Psoas muscle (tissue), 8 donors: Measurements from ENCODE around the gene REC8. TPM values are rescaled to one million over a fixed set of nuclear protein-coding genes. Genes with fewer than 3 reads are reported as not detected.
A peak's percentile ranks its signal among the peaks of the same experiment; 100 is the strongest.

Source experiments
- ATAC-seq, 4 donors: fragments of 200-7000 bp; cut with Tn5 transposase; one replicate each; pipeline ENCODE4 v1.9.1; 2020; ENCODE audit warnings: moderate library complexity in 3 of 4, mild to moderate bottlenecking in 2 of 4
- DNase-seq, 2 donors: peaks; one replicate each; pipeline ENCODE4 v3.0.0-alpha.2; 2020
- H3K27ac ChIP-seq: fragments of 200-600 bp; one replicate; pipeline ENCODE4 v1.8.0; 2022
- H3K27me3 ChIP-seq, 3 donors: fragments of 200-600 bp in 1 of 3; one replicate each; pipeline versions ENCODE4 v1.6.1 to v1.8.0; 2013 to 2022; ENCODE audit warnings: low read length in 2 of 3, mild to moderate bottlenecking in 2 of 3, moderate library complexity in 1 of 3; ENCODE audit not compliant: insufficient read depth in 3 of 3
- H3K36me3 ChIP-seq, 2 donors: fragments of 200-600 bp in 1 of 2; one replicate each; pipeline versions ENCODE4 v1.6.1 to v1.8.0; 2013 to 2022; ENCODE audit warnings: low read depth in 1 of 2, mild to moderate bottlenecking in 1 of 2, moderate library complexity in 1 of 2; ENCODE audit not compliant: insufficient read depth in 1 of 2
- H3K4me1 ChIP-seq: fragments of 200-600 bp; one replicate; pipeline ENCODE4 v1.8.0; 2022
- H3K4me3 ChIP-seq: fragments of 200-600 bp; one replicate; pipeline ENCODE4 v1.8.0; 2022; ENCODE audit warnings: mild to moderate bottlenecking
- H3K9me3 ChIP-seq: fragments of 200-600 bp; one replicate; pipeline ENCODE4 v1.8.0; 2022
- WGBS, 3 donors: extraction: QIAGEN DNeasy Blood & Tissue Kit; methylation state at CpG; one replicate each; pipeline versions ENCODE4 v1.1.6 to v1.1.7; 2013; 5-methylcytosine and 5-hydroxymethylcytosine counted together
- intact Hi-C, 2 donors: fragments of 100-400 bp; cut with DNase I; formaldehyde crosslinking; loops; one replicate each; pipeline versions ENCODE4 v1.11.0 to v1.14.2; 2022
- polyA plus RNA-seq, 3 donors: library from polyadenylated mRNA; stranded (reverse); fragments of 200-250 nt; gene quantifications; one replicate each; pipeline ENCODE4 v1.2.3, GENCODE V29; 2013
- total RNA-seq, 4 donors: library from RNA; stranded (reverse); fragmentation: NEBNext Ultra II Directional in 2 of 4; extraction: Animal tissue kit (Norgen Biotek cat#: 25700) in 2 of 4; gene quantifications; one replicate each; pipeline versions ENCODE4 v1.2.1 to v1.2.4, GENCODE V29; 2021 to 2023
- TF ChIP-seq, protein P1 (sequence below): fragments of 200-600 bp; IDR thresholded peaks from one replicate; pipeline ENCODE4 v1.8.0; 2022; ENCODE audit warnings: antibody characterized with exemption
- donor health status: healthy with polysubstance abuse.
- donor health status: DM: no; HTN: no; CAD: no; lungs with moderate emphysema.
- donor health status: Bipolar disorder and iron deficiency.
- donor health status: healthy.
- donor health status: DM: yes; HTN: yes; CAD: no.
- donor health status: DM: no; HTN: no; CAD: no.
- donor health status: DM: no; HTN: no; CAD: no.
- donor health status: DM: yes; HTN: yes; CAD: no.

The REC8 gene
- total and polyA plus RNA-seq, 7 donors, result 0.13 to 1.6 (median 1.2) TPM

DNA sequence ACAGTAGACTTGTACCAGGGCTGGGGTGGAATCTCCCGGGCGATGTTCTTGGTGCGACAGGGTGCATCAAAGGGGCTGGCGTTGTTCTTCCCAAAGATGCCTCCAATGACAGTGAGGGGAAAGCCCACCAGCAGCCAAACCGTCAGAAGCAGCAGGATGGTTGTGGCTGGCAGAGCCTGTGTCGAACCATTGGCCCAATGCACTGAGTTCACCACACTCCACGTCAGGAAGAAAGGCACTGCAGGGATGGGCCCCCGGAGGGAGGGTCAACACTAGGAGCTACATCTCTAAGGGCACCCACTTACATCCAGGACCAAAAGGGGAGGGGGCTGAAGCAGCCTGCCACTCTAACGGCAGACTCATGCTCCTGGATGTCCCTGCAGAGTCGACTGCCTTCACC, 18.5 kb downstream of the REC8 start:
- DNase-seq (no peak), ATAC-seq (no peak)
- WGBS, 3 donors, result 81 to 82% (median 82%) methylated on average over 9 to 10 of the region's 10 CpGs
- intact Hi-C loops, result no loop called here
- Histone ChIP-seq H3K27ac (no peak overlapping the region), H3K36me3 (peaks cover 3 to 53% of the 10 kb centered on the region in 2 donors), H3K9me3 (no peaks in the 10 kb centered on the region), H3K4me3 (no peak overlapping the region), H3K27me3 (no peaks in the 10 kb centered on the region), H3K4me1 (peaks cover 29% of the 10 kb centered on the region)
- TF ChIP-seq, protein P1, sequence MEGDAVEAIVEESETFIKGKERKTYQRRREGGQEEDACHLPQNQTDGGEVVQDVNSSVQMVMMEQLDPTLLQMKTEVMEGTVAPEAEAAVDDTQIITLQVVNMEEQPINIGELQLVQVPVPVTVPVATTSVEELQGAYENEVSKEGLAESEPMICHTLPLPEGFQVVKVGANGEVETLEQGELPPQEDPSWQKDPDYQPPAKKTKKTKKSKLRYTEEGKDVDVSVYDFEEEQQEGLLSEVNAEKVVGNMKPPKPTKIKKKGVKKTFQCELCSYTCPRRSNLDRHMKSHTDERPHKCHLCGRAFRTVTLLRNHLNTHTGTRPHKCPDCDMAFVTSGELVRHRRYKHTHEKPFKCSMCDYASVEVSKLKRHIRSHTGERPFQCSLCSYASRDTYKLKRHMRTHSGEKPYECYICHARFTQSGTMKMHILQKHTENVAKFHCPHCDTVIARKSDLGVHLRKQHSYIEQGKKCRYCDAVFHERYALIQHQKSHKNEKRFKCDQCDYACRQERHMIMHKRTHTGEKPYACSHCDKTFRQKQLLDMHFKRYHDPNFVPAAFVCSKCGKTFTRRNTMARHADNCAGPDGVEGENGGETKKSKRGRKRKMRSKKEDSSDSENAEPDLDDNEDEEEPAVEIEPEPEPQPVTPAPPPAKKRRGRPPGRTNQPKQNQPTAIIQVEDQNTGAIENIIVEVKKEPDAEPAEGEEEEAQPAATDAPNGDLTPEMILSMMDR, result no peak

- no peak for DNase-seq
- intact Hi-C loops, result no loop called here
- WGBS, 3 donors, result 94 to 95% (median 95%) methylated on average over 15 of the region's 15 CpGs
- TF ChIP-seq, protein P1, result no peak
- Histone ChIP-seq H3K4me1 (peaks cover 29% of the 10 kb centered on the region), H3K9me3 (no peaks in the 10 kb centered on the region), H3K27me3 (no peaks in the 10 kb centered on the region), H3K4me3 (no peak overlapping the region), H3K27ac (no peak overlapping the region), H3K36me3 (peaks cover 0 to 36% of the 10 kb centered on the region in 2 donors)
- no peak for ATAC-seq
Measured at GRCh38 chr14:24192933-24193332, 21.1 kb downstream of the REC8 start.

DNA sequence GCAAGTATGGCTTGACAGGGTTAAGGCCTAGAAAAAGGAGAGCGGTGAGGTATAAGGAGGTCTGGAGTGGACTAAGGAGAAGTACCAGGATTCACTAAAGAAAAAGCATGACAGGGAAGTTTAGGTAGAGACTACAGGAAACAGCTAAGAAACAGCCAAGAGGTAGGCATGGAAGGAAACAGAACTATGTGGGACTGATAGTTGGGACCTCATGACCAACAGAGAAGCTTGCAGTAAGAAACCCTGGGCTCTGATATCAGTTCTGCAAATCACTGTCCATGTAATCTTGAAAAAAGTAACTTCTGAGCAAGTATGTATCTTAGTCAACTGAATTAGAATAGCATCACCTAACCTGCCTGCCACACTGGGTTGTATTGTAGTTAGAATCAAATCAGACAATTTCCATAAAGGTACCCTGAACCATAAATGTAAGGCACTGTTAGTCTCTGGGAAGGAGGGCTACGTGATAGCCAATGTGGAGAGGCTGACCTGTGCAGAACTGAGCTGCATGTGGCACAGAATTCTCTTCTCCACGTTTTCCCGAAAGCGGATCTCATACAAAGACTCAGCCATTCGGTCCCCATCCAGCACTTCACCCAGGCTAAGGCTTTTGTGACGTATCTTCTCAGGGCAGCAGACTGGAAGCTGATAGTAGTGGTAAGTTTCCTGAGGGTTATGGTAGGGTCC, 22.4 kb downstream of the REC8 start:
- Histone ChIP-seq H3K4me1 (peaks cover 26% of the 10 kb centered on the region), H3K27ac (peak overlapping the region; percentile 96), H3K9me3 (no peaks in the 10 kb centered on the region), H3K4me3 (peak overlapping the region; percentile 89), H3K36me3 (peaks cover 0 to 45% of the 10 kb centered on the region in 2 donors), H3K27me3 (no peaks in the 10 kb centered on the region)
- ATAC-seq, result no peak
- 65 to 72% (median 71%) methylated on average over 7 of the region's 7 CpGs for WGBS, 3 donors
- TF ChIP-seq, protein P1, result no peak
- intact Hi-C loops, result no loop called here
- no peak for DNase-seq

DNA sequence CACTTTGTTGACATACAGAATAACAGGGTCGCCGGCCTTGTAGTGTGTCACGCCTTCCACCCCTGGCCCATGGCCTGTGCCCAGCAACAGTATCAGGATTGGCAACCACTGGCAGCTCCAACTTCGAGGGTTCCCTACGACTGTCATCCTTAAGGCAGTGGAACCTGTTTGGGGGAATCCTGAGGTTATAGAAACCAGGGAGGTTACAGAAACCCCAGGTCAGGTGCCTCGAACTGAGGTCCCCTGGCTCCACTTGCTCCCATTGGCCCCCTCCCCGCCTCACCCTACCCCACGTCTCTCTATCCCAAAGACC, 22.9 kb downstream of the REC8 start:
- H3K36me3 ChIP-seq, result peaks cover 0 to 41% of the 10 kb centered on the region in 2 donors
- H3K9me3 ChIP-seq, result no peaks in the 10 kb centered on the region
- WGBS, 3 donors, result 46 to 47% (median 46%) methylated on average over 8 of the region's 8 CpGs
- peak overlapping the region; percentile 96 for H3K27ac ChIP-seq
- peak overlapping the region; percentile 89 for H3K4me3 ChIP-seq
- TF ChIP-seq, protein P1, result no peak
- no peaks in the 10 kb centered on the region for H3K27me3 ChIP-seq
- intact Hi-C loops, result no loop called here
- peak in 2 of 4 donors; percentile 1 for ATAC-seq
- no peak for DNase-seq
- peaks cover 22% of the 10 kb centered on the region for H3K4me1 ChIP-seq
